ENCODE results near the gene MED26.
"Not testable (repeated sequence)": the region's sequence is repeated elsewhere in the genome, so short reads cannot be mapped to it uniquely, and the experiment has no call there.

Gene MED26

GRCh38 chr19:16544473-16545231 is 83.4 kb downstream of the MED26 start:
- H3K27ac ChIP-seq (ENCODE audit: low read length), result no peak overlapping the region
- H3K27me3 ChIP-seq (replicated peaks; ENCODE audit: insufficient read depth, low read length), result no peaks in the 10 kb centered on the region
- H3K4me1 ChIP-seq (ENCODE audit: low read length), result peaks cover 8% of the 10 kb centered on the region
- no peaks in the 10 kb centered on the region for H3K9me2 ChIP-seq (replicated peaks; ENCODE audit: insufficient read depth, low read length)
- H3K36me3 ChIP-seq (replicated peaks; ENCODE audit: insufficient read depth, low read length), result 0 out of 2 replicates have a peak, but pooled peaks cover 3% of the 10 kb centered on the region
- DNase-seq, result no peak
- no peak overlapping the region for H3K4me2 ChIP-seq (ENCODE audit: low read depth, low read length)
- H3F3A ChIP-seq (ENCODE audit: insufficient read depth, low read length), result no peaks in the 10 kb centered on the region; the same call in 1 of the 2 replicates
- no peak overlapping the region for H2AFZ ChIP-seq (ENCODE audit: low read length)
- no peak overlapping the region for H3K4me3 ChIP-seq (ENCODE audit: low read length)
- H4K20me1 ChIP-seq (ENCODE audit: insufficient read depth, low read length), result 0 out of 2 replicates have a peak, but pooled peaks cover under 1% of the 10 kb centered on the region
- H3K79me2 ChIP-seq (ENCODE audit: low read length), result peaks cover 51% of the 10 kb centered on the region
- no peak for TF ChIP-seq EZH2 (optimal IDR thresholded peaks at IDR 0.05; ENCODE audit: low read depth, low read length)
- TF ChIP-seq EZH2phosphoT487 (IDR thresholded peaks at IDR 0.05; ENCODE audit: low read length), result no peak
- TF ChIP-seq CTCF (IDR thresholded peaks at IDR 0.05; ENCODE audit: low read length), result no peak
- H3K9me3 ChIP-seq (replicated peaks; ENCODE audit: insufficient read depth, low read length), result no peaks in the 10 kb centered on the region
- no peak overlapping the region for H3K9ac ChIP-seq (ENCODE audit: low read length)

DNA sequence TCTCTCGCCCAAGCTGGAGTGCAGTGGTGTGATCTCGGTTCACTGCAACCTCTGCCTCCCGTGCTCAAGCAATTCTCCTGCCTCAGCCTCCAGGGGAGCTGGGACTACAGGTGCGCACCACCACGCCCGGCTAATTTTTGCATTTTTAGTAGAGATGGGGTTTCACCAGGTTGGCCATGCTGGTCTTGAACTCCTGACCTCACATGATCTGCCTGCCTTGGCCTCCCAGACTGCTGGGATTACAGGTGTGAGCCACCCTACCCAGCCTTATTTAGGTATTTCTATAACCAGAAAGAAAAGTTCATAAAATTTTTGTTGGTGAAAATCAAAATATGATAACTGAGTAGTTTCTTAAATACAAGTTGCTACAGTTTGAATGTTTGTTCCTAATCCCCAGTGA is 84.3 kb downstream of the MED26 start:
- H3K36me3 ChIP-seq (replicated peaks; ENCODE audit: insufficient read depth, low read length); H3K9me3 ChIP-seq (replicated peaks; ENCODE audit: insufficient read depth, low read length); H3F3A ChIP-seq (ENCODE audit: insufficient read depth, low read length); H4K20me1 ChIP-seq (ENCODE audit: insufficient read depth, low read length); H3K9me2 ChIP-seq (replicated peaks; ENCODE audit: insufficient read depth, low read length); H2AFZ ChIP-seq (ENCODE audit: low read length); DNase-seq; H3K4me1 ChIP-seq (ENCODE audit: low read length); H3K27me3 ChIP-seq (replicated peaks; ENCODE audit: insufficient read depth, low read length); H3K27ac ChIP-seq (ENCODE audit: low read length): not testable (repeated sequence)
- H3K9ac ChIP-seq (ENCODE audit: low read length), result peak overlapping the region; percentile 88; the same call in 1 of the 2 replicates
- H3K79me2 ChIP-seq (ENCODE audit: low read length), result peaks cover 60% of the 10 kb centered on the region
- peak overlapping the region; percentile 81 for H3K4me3 ChIP-seq (ENCODE audit: low read length)
- H3K4me2 ChIP-seq (ENCODE audit: low read depth, low read length), result peak overlapping the region; percentile 60; the same call in 1 of the 2 replicates

DNA sequence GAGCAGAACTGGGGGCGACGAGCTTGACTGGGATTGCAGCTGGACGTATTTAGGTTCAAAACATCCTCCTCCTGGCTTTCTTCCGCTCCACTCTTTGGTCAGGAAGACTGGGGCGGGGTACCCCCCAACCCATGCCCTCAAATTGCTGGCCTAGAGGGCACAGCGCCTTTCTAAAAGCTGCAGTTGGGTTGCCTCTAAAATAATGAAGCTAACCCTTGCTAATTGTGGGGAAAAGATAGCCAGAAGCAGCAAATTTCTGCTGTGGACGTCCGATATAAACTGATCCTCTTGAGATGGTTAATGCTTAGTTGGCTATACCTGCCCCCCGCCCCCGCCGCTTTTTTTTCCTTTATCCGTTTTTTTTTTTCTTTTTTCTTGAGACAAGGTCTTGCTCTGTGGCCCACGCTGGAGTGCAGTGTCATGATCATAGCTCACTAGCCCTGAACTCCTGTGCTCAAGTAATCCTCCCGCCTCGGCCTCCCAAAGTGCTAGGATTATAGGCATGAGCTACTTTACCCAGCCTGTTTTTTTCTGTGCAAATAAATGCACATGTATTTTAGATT is 85.0 kb downstream of the MED26 start:
- H3K9me2 ChIP-seq (replicated peaks; ENCODE audit: insufficient read depth, low read length), result no peaks in the 10 kb centered on the region
- H3K4me3 ChIP-seq (ENCODE audit: low read length), result peak overlapping the region; percentile 81
- H3K9me3 ChIP-seq (replicated peaks; ENCODE audit: insufficient read depth, low read length), result no peaks in the 10 kb centered on the region
- no peaks in the 10 kb centered on the region; the same call in 1 of the 2 replicates for H3F3A ChIP-seq (ENCODE audit: insufficient read depth, low read length)
- peak overlapping the region; percentile 60 for H3K4me2 ChIP-seq (ENCODE audit: low read depth, low read length)
- no peak for TF ChIP-seq CTCF (IDR thresholded peaks at IDR 0.05; ENCODE audit: low read length)
- TF ChIP-seq EZH2phosphoT487 (IDR thresholded peaks at IDR 0.05; ENCODE audit: low read length), result no peak
- TF ChIP-seq EZH2 (optimal IDR thresholded peaks at IDR 0.05; ENCODE audit: low read depth, low read length), result no peak
- no peaks in the 10 kb centered on the region for H3K27me3 ChIP-seq (replicated peaks; ENCODE audit: insufficient read depth, low read length)
- peaks cover 67% of the 10 kb centered on the region for H3K79me2 ChIP-seq (ENCODE audit: low read length)
- H3K36me3 ChIP-seq (replicated peaks; ENCODE audit: insufficient read depth, low read length), result 0 out of 2 replicates have a peak, but pooled peaks cover 5% of the 10 kb centered on the region
- peak; percentile 15 for DNase-seq
- peaks cover 10% of the 10 kb centered on the region for H3K4me1 ChIP-seq (ENCODE audit: low read length)
- H3K27ac ChIP-seq (ENCODE audit: low read length), result peak overlapping the region; percentile 69
- H3K9ac ChIP-seq (ENCODE audit: low read length), result peak overlapping the region; percentile 88
- peak overlapping the region; percentile 47 for H2AFZ ChIP-seq (ENCODE audit: low read length)
- 0 out of 2 replicates have a peak, but pooled peaks cover 3% of the 10 kb centered on the region for H4K20me1 ChIP-seq (ENCODE audit: insufficient read depth, low read length)
